Fibroblast of skin of right quadriceps (primary cell): ENCODE results near the gene VAC14.

Experiments
- DNase-seq: peaks from one replicate; pipeline ENCODE4 v3.0.0-alpha.2; 2013

The VAC14 gene

DNA sequence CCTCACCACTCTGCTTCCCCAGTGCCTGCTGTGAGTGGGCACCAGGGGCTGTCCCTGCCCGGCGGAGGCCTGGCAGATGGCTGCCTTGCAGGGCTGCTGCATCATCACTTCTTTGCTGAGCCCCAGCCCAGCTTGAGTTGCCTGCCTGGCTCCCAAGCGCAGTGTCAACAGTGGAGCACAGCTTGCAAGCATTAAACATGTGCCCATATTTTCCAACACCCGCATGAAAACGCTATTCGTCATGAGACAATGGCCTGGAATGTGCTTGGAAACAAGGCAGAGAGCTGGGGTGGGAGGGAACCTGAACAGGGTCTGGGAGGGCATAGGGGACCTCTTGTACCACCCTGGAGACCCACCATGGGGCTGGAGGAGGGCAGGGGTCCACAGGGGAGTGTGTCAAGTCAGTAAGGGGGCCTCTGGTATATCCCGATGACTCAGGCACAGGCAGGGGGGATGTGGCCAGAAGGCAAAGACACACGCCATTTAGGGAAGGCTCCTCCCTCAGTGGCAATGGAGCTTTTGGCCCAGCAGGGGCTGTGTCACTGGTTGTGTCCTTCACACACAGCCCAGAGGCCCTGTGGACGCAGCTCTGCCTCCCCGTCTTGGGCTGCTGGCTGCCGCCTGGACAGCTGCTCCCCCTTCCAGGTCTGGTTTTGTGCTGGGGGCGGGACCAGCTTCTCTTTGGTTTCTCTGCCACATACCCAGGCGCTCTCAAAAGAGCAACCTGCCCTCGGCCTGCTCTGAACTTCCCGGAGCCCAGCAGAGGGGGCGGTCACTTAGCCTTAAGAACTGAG lies 97.7 kb downstream of the VAC14 start:
- peak; percentile 92 for DNase-seq

DNA sequence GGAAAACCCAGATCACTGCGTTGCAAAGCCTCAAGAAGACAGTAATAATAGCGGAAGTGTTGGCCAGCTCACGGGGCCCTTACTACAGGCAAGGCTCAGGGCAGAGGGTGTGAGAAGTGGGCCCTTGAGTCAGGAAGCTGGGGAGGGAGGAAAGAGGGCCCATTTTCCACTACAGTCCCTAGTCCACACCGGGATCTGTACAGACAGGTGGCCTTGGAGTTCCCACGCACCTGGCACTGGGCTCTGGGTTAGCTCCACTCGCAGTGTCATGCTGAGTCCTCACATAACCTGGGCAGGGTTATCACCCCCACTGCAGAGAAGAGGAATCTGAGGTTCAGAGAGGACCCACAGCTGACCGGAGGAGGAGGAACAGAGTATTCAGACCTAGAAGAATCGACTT lies 98.3 kb downstream of the VAC14 start:
- no peak for DNase-seq

DNA sequence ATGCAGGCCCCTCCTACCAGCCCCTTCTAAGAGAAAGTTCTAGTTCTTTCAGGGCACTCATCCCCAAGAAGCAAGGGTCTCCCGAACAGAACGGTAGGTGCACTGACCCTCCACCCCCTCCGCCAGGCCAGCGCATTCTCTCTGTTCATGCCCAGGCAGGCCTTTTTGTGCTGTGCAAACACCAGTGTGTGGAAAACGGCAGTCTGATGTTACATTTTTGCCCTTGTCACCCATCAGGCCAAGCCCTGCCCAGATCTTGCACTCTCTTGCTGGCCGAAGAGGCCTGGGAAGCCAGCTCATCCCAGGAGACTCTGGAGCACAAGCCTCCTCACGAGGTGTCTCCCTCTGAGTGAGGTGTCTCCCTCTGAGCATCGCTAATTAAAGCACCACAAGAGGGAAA lies 99.0 kb downstream of the VAC14 start:
- DNase-seq, result no peak

DNA sequence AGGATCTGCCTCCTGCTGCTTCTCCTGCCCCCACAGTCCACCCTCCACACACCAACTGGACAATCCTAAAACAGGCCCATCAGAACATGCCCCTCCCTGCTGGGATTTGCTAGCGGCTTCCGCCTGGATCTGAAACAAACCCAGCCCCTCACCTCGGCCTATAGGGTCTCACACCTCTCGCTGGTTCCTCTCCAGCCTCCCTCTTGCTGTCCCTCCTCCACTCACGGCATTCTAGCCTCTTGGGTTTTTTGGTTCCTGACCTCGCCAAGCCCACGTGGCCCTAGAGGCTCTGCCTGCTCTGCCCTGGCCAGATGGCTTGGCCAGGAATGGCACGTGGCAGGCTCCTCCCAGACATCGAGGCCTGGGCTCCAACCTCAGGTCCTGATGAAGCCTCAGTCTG lies 99.4 kb downstream of the VAC14 start:
- no peak for DNase-seq

DNA sequence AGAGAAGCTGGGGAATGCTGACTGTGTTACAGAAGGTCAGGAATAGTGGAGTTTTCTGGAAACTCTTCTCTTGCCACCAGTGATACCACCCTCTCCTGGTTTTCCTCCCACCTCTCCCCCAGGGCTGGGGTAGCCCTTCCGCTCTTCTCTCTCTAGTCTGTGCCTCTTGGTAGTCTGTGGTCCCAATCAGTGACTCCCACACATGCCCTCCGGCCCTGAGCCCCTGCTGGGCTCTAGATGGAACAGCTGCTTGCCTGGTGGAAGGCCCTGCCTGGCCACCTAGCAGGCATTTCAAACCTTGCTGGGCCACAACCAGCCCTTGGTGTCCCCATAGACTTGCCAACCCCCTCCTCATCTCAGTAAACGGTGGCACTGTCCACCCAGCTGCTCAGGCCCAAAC lies 99.9 kb downstream of the VAC14 start:
- DNase-seq, result no peak

DNA sequence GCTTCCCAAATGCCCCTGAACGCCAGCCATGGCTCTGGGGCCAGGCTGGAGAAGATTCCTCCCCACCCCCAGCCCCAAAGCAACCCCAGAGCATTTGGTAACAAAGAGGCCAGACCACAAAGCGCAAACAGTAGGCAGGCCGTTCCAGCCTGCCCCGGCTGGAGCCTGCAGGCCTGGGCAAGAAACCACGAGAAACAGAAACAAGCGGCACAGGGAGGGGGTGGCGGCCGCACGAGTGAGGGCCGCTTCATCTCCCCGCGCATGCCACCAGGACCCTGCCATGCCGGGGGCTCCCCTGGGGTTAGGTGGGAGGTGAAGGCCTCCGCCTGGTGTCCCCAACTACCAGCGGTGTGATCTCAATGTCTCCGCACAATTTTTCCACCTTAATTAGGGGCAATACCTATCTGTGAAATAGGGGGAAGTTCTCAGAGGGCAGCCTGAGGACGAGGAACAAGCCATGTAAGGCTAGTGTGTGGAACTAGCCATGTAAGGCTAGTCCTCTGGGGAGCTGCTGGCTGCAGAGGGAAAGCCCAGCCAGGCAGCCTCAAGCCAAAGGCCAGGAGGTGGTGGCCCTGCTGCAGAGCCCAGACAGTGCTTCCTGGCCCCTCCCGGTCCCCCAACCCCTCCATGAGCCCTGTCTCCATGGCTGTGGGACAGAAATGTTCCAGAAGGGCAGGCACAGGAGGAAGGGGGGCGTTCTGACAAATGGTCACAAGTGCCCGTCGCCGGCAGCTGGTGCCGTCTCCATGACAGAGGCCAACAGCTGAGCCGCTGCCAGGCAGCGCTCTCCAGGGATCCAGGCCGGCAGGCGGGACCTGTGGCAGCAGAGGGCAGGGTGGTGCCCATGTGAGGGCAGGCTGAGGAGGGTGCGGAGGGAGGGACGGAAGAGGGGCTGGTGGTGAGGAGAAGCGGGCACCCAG lies 100.6 kb downstream of the VAC14 start:
- DNase-seq, result no peak

DNA sequence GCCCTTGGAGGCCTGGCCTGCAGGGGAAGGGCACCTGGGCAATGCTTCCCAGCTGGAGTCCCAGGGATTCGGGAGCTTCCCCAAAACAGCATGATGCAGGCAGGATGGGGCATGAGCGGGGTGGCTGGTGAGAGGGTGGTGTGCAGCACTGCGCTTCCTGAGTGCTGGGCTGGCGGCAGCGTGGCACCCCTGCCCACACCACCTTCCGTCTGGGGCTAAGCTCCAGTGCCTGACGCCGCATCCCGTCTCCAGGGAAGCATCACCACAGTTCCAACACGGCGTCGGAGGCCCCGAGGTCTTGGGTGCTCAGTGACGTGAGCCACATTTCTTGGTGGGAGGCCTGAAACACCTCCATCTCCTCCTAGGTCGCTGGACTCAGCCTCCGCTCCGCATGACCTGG lies 101.3 kb downstream of the VAC14 start:
- no peak for DNase-seq

DNA sequence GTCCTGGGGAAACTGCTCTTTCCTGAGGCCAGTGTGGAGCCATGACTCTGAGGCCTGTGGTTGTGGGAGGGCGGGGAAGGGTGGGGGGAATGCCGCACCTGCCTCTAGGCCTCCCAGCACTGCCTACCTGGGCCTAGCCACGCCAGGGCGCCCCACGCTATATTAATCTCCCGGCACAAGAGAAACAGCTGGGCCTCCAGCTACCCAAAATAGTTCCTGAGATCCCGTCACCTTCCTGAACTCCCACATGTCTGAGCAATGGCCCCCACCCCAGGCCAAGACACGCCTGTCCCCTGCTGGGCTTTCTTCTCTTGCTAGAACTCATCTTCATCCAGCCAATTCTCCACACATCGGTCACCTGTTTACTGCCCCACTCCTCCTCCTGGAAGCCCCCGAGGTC lies 102.1 kb downstream of the VAC14 start:
- no peak for DNase-seq

DNA sequence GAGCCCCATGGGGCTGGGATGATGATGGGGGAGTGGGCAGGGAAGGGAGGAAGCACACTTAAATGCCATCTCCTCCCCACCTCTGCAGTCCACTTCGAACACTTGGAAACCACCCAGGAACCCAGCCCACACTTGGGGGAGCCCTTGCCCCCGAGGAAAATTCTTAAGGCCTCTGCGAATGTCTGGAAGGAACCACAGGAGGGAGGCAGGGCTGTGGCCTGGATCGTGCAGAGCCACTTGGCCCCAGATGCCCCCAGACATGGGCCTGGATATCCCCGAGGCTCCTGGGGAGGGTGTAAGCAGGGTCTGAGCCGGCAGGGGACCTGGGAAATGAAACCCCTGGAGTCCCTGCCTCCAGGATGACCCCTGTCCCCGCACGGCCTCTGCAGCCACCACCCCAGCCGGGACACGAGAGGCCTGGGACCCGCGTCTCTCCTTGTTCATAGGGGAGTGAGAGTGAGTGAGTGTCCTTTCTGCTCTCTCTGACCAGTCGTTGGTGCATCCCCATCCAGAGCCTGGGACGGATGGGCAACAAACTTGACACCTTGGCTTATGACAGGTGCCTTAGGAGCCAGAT lies 103.3 kb downstream of the VAC14 start:
- DNase-seq, result no peak

DNA sequence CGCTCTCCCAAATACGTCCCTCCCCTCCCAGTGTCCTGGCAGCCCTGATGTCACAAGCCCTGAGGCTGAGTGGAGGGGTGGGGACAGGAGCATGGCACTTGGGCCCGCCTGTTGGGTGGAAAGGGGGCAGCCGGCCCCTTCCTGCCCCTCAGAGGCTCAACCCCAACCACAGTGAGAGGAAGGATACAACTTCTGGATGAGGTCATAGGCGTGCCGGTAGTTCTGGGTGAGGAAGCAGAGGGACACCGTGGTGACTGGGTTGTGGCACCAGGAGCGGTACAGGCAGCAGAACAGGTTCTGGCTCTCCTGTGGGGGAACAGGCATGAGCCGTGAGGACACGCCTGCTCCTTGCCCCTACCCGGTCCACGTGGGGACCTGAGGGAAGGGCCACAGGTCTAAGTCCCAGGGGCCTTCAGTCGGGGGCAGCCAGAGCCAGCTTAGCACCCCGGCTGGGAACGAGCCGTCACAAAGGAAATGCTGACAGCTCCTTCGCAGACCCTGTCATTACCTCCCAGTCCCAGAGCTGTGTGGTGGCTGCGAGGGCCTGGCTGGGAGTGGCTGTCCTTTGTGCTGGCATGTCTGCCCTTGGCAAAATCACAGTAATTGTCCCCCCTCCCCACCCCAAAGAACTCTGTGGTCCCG lies 103.9 kb downstream of the VAC14 start:
- no peak for DNase-seq

DNA sequence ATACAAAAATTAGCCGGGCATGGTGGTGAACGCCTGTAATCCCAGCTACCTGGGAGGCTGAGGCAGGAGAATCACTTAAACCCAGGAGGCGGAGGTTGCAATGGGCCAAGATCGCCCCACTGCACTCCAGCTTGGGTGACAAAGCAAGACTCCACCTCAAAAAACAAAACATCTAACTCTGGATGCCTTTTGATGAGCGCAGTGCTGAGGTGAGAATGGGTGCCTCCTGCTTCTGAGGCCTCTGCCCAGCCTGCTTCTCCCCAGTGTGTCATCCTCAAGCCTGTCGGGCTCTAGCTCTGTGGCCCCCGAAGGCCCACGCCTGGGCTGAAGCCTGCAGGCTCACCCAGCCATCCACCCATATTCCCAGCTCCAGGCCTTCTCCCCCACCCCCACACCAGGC lies 104.6 kb downstream of the VAC14 start:
- no peak for DNase-seq

DNA sequence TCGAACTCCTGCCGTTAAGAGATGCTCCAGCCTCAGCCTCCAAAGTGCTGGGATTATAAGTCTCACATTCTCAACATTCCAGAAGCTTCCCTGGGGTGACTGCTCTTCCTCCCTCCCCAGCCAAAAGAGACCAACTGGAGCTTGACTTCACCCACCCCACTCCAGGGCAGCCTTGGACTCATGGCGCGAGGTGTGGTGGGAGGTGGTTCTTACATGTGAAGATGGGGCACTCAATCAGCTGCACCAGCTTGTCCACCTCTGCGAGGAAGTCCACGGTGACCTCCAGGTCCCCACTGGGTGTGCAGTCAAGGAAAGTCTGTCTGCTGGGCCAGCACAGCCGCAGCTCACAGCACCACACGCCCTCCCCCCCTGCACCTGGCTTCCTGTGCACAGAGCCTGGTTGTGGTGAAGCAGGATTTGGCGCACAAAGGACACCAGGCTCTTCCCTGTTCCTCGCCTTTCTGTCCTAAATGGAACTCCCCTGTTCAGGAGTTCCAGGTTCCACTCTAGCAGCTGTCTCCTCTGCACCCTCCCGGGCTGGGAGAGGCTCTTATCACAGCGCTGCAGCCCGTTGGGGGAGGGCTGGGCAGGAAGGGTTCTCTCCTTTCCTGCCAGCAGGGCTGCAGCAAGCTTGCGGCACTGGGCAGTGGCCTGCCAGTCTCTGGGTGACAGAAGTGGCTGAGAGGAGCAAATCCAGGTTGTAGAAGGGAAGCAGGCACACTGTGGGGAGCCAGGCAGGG lies 105.5 kb downstream of the VAC14 start:
- peak; percentile 32 for DNase-seq

DNA sequence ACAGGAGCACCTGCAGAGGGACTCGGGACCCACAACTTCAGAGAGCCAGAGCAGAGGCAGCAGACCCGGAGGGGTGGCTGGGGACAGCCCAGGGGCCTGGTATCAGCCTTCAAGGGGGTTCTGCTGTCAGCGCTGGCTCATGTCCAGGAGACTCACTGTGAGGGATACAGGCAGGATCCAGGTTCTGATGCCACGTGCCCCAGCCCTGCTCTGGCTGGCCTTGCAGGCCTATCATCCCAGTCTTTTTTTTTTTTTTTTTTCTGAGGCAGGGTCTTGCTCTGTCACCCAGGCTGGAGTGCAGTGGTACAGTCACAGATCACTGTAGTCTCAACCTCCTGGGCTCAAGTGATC lies 106.1 kb downstream of the VAC14 start:
- DNase-seq, result no peak

DNA sequence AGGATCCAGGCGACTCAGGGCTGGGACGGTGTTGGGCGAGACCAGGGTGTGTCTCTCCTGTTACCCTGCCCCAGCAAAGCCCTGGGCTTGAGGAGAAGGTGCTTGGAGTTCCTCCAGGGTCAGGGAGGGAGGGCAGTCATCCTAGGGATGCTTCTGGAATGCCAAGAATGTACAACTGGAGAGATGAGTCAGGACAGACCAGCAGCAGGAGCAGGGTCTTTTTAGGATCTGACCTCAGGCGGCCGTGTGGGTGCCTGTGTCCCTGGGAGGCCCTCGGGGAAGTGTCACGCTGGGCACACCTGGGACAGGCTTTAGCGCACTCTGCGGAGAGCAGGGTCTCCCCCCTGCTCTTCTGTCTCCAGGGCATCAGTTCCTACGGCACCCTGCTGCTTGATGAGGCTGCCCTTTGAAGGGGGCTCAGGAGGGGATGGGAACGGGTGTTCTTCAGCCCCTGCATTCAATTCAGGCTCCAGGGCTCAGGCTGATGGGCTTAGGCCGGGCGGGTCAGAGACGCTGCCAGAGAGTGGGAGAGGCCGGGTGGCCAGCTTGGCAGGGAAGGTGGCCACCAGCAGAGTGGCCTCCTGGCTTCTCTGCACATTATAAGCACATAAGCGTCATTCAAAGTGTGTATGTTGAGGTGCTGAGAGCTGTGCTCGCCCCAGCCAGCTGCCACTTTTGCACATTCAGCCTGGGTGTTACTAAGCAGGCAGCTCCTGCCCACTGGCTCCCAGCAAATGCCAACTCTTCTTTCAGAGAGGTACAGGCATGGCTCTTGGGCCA lies 106.7 kb downstream of the VAC14 start:
- DNase-seq, result peak; percentile 87

DNA sequence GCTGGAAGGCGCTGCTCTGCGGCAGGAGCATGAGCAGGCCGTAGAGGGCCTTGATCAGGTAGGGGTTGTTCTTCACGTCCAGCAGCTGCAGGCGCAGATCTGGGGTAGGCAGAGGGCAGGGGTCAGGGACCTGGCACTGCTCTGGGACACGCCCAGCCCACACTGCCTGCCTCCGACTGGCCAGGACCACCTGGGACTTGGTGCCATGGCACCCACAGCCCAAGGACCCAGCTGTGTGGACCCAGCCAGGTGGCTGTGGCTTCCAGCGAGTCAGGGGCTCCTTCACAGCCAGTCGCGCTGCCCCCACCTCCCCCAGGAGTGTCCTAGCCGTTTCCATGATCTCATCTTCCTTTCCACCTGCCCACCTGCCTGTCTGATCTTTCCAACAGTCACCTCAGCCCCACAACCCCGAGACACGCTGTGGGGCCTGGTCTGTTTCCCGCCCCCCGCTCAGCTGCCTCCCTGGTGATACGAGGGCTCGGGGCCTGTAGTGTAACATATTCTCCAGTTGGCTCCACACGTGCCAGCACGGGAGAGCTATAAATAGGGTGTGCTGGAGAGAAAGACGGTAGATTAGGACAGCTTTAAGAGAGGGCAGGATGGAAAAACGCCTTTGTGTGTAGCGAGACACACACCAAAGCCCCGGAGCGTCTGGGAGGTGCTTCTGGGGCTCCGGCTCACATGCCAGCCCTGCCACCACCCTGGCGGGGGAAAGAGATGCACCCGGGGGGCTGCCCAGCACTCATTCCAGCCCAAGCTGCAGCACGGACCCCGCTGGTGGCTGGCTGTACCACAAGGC lies 107.9 kb downstream of the VAC14 start:
- peak; percentile 57 for DNase-seq

DNA sequence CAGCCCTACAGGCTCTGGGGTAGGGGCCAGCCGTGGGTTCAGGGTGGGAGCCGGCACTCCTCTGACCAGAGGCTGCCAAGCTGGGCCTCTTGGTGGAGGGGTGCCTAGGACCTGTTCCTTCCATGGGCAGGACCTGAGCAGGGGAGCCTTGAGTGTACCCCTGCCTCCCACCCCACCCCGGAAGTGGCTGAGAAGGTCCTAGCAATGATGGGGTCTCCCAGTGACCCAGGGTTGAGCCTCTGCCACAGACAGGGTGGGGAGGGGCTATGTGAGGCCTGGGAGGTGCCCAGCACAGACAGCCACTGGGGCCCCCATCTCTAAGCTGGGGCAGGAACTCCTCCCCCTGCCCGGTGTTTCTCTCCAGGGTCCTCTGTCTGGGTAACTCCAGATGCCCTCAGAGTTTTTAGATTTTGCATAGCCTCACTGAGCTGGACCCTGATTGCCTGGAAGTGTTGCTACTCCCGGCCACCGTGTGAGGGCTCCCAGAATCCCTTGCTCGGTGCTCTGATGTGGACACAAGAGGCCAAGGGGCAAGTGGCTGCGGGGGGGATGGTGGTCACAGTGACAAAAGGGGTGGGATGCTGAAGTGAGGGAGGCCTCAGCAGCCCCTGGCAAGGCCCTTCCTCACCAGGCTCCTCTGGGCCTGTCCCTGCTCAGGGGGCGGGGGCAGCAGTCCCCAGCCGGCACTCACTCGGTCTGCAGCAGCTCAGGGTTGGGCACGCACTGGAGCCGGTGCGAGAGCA lies 108.7 kb downstream of the VAC14 start:
- DNase-seq, result peak; percentile 31

DNA sequence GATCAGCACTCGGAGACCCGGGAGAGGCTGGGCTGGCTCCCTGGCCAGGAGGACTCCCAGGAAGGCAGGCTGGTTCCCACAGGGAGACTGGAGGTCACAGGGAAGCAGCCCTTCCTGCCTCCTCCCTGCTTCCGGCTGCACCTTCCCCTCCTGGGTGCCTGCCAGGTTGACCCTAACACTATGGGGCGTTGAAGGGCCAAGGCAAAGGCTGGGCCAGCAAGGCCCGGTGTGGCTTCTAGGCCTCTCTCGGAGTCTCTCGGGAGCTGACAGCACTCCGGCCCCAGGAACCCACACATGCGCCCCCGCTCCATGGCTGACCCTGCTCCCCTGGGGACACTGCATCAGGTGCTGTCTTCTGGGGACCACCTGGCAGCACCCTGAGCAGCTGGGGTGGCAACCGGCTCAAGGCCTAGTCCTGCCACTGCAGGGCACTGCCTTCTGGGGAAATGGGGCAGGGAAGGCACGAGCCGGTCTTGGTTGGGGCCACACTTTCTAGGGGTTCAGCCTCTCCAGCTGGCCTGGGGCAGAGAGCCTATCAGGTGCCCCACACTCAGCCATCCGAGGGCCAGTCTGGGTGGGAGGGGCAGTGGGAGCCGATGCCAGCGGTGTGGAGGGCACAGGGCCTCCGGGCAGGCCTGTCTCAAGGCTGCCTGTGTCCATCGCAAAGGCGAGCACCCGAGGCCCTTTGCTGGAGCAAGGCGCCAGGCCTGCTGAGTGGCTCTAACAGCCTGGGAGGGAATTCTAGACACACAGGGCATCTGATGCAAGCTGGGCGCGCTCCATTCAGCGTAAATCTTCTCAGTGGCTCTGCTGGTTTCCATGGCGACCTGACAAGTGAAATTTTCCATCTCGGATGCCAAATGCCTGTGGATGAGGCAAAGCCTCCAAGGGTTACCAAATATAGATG lies 109.5 kb downstream of the VAC14 start:
- peak; percentile 98 for DNase-seq

DNA sequence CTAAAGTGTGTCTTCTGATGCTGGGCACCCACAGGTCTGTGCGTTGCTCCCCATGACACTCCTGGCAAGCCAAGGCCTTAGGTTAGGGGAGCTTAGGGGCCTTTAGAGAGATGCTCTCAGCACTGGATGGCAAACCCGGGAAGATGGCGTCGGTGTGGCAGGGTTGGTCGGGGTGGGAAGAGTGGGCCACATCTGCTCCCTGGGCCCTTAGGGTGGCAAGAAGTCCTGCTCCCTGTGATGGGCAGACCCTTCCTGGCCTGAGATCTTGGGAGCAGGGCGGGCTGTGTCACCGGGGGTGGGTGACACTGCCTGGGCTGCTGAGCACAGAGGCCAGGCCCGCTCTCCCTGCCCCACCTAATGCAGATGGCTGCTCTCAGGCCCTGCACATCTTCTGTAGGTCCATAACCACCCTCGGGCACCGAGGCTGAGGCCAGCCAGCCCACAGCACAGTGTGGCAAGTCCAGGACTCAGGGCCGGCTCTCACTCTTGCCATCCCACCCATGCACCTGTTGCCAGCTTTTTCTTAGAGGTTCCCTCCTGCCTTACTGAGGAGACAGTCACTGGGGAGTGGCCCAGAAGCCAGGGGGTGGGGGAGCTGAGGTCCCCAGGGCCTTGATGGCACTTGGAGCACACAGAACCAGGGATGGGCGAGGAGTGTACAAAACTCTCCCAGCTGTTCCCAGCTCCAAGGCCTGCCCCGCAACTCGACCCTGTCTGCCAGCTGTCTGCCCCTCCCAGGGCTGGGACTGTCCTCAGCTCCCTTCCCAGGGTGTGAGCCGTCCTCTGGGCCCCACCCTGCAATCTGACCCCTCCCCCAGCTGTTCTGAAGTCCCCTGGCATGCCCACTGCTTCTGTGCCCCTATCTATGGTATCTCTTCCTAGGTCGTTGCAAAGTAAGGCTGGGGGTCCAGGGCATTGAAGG lies 110.7 kb downstream of the VAC14 start:
- no peak for DNase-seq
